Ovary (tissue), 3 donors: ENCODE measurements around the gene RANBP3.

Source experiments
- CTCF ChIP-seq, 3 donors: fragments of 450-650 bp in 2 of 3; fragments of 200-600 bp in 1 of 3; IDR thresholded peaks; one replicate each; pipeline versions ENCODE4 v1.5.1 to v1.8.0; 2016 to 2022; ENCODE audit warnings: antibody characterized with exemption in 3 of 3, mild to moderate bottlenecking in 1 of 3
- EP300 ChIP-seq: sonication (generic); formaldehyde crosslinking; IDR thresholded peaks from one replicate; pipeline ENCODE4 v1.6.1; 2017; ENCODE audit warnings: antibody characterized with exemption
- POLR2A ChIP-seq: fragments of 450-650 bp; IDR thresholded peaks from one replicate; pipeline ENCODE4 v1.6.1; 2017; ENCODE audit warnings: antibody characterized with exemption, mild to moderate bottlenecking, moderate library complexity
- donor health status: DM: no; HTN: no; CAD: no.

GRCh38 chr19:5995606-5996005, 17.7 kb upstream of the RANBP3 start:
- TF ChIP-seq CTCF (IDR thresholded peaks at IDR 0.05) (no peak), POLR2A (no peak), EP300 (no peak)
